Measurements from ENCODE around the gene PDE2A. TPM values are rescaled to one million over a fixed set of nuclear protein-coding genes. Genes with fewer than 3 reads are reported as not detected.

PDE2A gene
- total RNA-seq, 1 experiment from 2014 or later: 3.7 TPM

DNA sequence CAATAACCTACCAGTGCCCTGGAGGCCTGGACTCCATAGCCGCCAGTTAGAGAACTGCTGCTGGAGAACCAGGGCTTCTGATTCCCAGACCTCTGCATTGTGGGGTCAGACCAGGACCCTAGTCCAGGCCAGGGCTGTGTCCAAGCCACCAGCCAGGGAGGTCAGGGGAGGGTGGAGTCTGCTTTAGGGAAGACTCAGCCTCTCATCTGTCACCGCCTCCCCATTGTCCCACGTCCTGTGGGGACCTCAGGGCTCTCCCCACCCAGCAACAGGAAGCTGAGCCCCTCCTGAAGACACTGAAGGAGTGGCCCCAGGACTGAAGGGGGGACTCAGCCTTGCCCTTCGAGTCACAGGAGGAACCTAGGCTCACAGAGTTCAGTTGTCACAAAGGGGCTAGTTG, 41.2 kb downstream of the PDE2A start (continued):
- TF ChIP-seq NFYB (CRISPR knock-in tag; conservative IDR thresholded peaks at IDR 0.05; ENCODE audit: low read depth) (no peak), OVOL2 (CRISPR knock-in tag; IDR thresholded peaks at IDR 0.05; ENCODE audit: borderline replicate concordance) (no peak), NR3C1 (CRISPR knock-in tag; conservative IDR thresholded peaks at IDR 0.05; ENCODE audit: low read depth) (no peak)

DNA sequence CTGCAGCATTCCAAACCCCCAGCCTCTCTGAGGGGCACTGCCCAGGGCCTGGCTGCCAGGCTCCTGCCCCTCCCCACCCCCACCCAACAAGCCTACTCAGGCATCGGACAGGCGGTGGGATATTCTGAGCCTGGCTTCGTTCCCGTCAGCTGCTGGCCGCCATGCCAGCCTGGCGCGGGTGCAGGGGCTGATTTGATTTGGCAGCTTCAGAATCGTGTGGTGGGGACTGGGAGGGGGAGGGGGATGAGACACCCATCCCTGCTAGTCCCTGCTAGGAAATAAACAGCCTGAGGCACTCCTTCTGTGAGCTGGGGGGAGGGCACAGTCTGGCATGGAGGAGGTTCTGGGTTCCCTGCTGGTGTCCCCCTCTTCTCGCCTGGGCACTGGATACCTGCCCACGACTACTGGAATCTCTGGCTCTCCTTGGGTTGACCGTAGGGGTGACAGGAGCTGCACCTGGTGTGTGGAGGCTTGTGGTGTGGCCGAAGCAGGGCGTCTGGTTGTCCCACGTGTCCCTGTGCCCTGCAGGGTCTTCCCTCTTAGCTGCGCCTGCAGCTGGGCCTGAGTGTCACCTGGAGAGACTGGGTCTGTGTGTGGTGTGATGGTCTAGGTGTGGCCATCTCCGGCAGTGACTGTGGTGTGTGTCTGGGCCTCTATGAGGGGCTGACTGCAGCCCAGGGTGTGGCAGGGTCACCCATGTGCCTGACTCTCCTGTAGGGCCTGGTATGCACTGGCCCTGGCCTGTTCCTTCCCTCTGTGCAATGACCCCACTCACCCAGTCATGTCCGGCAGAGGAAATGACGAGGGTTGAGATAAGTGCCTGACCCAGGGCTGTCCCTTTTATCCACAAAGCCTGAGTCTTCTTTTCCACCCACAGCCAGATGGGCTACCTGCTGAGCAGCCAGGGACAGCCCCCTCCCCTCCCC, 42.2 kb downstream of the PDE2A start:
- no peak for DNase-seq (ENCODE audit: low spot score)
- H3K9me3 Mint-ChIP-seq: no peaks in the 10 kb centered on the region
- ATAC-seq: no peak
- no peak overlapping the region for H3K27ac Mint-ChIP-seq
- no peak for TF ChIP-seq NFYB (CRISPR knock-in tag; conservative IDR thresholded peaks at IDR 0.05; ENCODE audit: low read depth)
- no peak for TF ChIP-seq HMGA2 (CRISPR knock-in tag; IDR thresholded peaks at IDR 0.05)
- TF ChIP-seq, protein P1, sequence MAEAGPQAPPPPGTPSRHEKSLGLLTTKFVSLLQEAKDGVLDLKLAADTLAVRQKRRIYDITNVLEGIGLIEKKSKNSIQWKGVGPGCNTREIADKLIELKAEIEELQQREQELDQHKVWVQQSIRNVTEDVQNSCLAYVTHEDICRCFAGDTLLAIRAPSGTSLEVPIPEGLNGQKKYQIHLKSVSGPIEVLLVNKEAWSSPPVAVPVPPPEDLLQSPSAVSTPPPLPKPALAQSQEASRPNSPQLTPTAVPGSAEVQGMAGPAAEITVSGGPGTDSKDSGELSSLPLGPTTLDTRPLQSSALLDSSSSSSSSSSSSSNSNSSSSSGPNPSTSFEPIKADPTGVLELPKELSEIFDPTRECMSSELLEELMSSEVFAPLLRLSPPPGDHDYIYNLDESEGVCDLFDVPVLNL (CRISPR knock-in tag; IDR thresholded peaks at IDR 0.05; ENCODE audit: borderline replicate concordance, low read depth): no peak
- no peak for TF ChIP-seq JAZF1 (CRISPR knock-in tag; IDR thresholded peaks at IDR 0.05)
- no peak for TF ChIP-seq ESRRA (CRISPR knock-in tag; IDR thresholded peaks at IDR 0.05; ENCODE audit: borderline replicate concordance)
- TF ChIP-seq, protein P2, sequence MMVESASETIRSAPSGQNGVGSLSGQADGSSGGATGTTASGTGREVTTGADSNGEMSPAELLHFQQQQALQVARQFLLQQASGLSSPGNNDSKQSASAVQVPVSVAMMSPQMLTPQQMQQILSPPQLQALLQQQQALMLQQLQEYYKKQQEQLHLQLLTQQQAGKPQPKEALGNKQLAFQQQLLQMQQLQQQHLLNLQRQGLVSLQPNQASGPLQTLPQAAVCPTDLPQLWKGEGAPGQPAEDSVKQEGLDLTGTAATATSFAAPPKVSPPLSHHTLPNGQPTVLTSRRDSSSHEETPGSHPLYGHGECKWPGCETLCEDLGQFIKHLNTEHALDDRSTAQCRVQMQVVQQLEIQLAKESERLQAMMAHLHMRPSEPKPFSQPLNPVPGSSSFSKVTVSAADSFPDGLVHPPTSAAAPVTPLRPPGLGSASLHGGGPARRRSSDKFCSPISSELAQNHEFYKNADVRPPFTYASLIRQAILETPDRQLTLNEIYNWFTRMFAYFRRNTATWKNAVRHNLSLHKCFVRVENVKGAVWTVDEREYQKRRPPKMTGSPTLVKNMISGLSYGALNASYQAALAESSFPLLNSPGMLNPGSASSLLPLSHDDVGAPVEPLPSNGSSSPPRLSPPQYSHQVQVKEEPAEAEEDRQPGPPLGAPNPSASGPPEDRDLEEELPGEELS (CRISPR knock-in tag; IDR thresholded peaks at IDR 0.05): no peak
- TF ChIP-seq TCF7 (CRISPR knock-in tag; IDR thresholded peaks at IDR 0.05; ENCODE audit: low read depth): no peak
- TF ChIP-seq JUN (CRISPR knock-in tag; IDR thresholded peaks at IDR 0.05): no peak
- TF ChIP-seq CREM (CRISPR knock-in tag; IDR thresholded peaks at IDR 0.05): no peak
- no peak overlapping the region for H3K4me3 Mint-ChIP-seq
- H3K27me3 Mint-ChIP-seq (ENCODE audit: low read depth): peaks cover under 1% of the 10 kb centered on the region
- ChIA-PET CTCF (interaction anchor here (1.6 kb wide), 3 partner anchors 10 to 52 kb away, joined by 3 to 7 read pairs (median 6); no protein-coding TSS in a partner anchor), POLR2A (no interaction called here)
- H3K4me1 Mint-ChIP-seq: peaks cover 30% of the 10 kb centered on the region
- no peaks in the 10 kb centered on the region for H3K36me3 Mint-ChIP-seq

DNA sequence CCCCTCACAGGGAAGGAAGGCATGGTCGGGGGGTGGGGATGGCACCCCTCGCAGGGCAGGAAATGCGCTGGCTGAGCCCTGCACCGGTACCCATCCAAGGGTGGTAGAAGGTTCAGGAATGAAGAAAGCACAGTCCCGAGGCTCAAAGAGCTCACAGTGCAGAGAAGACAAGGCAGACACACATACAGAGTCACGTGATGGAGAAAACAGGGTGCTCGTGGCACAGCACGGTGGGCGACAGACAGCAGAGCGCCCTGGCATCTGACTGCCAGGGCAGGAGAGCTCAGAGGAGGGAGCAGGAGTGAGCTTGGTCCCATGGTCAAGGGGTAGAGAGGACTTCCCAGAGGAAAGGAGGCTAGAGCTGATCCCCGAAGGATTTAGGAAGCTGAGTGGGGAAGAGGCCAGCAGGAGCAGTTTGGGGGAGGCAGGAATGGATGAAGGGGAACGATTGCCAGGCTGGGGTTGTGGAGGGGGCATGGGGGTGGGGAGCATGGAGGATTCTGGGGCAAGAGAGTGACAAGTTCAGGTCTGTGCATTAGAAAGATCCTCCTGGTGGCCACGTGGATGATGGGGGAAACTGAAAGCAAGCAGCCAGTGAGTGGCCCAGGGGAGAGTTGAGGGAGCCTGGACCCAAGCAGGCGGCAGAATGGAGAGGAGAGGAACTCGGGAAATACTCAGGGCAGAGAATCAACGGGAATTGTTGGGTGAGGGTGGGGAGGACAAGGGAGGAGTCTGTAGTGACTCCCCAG, 43.9 kb downstream of the PDE2A start:
- Mint-ChIP-seq H3K27me3 (ENCODE audit: low read depth) (no peaks in the 10 kb centered on the region; the same call in 1 of the 2 replicates), H3K9me3 (no peaks in the 10 kb centered on the region), H3K4me3 (no peak overlapping the region), H3K27ac (no peak overlapping the region), H3K36me3 (no peaks in the 10 kb centered on the region), H3K4me1 (peaks cover 14% of the 10 kb centered on the region)
- CTCF ChIA-PET: interaction anchor here (0.9 to 6.7 kb wide), 7 partner anchors 13 to 159 kb away, joined by 3 to 43 read pairs (median 6); no protein-coding TSS in a partner anchor
- TF ChIP-seq, protein P3, sequence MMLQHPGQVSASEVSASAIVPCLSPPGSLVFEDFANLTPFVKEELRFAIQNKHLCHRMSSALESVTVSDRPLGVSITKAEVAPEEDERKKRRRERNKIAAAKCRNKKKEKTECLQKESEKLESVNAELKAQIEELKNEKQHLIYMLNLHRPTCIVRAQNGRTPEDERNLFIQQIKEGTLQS (CRISPR knock-in tag; conservative IDR thresholded peaks at IDR 0.05): no peak
- TF ChIP-seq, protein P4, sequence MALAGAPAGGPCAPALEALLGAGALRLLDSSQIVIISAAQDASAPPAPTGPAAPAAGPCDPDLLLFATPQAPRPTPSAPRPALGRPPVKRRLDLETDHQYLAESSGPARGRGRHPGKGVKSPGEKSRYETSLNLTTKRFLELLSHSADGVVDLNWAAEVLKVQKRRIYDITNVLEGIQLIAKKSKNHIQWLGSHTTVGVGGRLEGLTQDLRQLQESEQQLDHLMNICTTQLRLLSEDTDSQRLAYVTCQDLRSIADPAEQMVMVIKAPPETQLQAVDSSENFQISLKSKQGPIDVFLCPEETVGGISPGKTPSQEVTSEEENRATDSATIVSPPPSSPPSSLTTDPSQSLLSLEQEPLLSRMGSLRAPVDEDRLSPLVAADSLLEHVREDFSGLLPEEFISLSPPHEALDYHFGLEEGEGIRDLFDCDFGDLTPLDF (CRISPR knock-in tag; IDR thresholded peaks at IDR 0.05): no peak
- TF ChIP-seq ZNF671 (CRISPR knock-in tag; IDR thresholded peaks at IDR 0.05) (no peak), TCF7 (CRISPR knock-in tag; IDR thresholded peaks at IDR 0.05; ENCODE audit: low read depth) (no peak), CBFB (CRISPR knock-in tag; IDR thresholded peaks at IDR 0.05; ENCODE audit: low read depth) (no peak), NR3C1 (CRISPR knock-in tag; conservative IDR thresholded peaks at IDR 0.05; ENCODE audit: low read depth) (no peak), IRF2 (CRISPR knock-in tag; IDR thresholded peaks at IDR 0.05; ENCODE audit: borderline replicate concordance, low read depth) (no peak)
- TF ChIP-seq, protein P5, sequence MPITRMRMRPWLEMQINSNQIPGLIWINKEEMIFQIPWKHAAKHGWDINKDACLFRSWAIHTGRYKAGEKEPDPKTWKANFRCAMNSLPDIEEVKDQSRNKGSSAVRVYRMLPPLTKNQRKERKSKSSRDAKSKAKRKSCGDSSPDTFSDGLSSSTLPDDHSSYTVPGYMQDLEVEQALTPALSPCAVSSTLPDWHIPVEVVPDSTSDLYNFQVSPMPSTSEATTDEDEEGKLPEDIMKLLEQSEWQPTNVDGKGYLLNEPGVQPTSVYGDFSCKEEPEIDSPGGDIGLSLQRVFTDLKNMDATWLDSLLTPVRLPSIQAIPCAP (CRISPR knock-in tag; IDR thresholded peaks at IDR 0.05): no peak
- TF ChIP-seq, protein P6, sequence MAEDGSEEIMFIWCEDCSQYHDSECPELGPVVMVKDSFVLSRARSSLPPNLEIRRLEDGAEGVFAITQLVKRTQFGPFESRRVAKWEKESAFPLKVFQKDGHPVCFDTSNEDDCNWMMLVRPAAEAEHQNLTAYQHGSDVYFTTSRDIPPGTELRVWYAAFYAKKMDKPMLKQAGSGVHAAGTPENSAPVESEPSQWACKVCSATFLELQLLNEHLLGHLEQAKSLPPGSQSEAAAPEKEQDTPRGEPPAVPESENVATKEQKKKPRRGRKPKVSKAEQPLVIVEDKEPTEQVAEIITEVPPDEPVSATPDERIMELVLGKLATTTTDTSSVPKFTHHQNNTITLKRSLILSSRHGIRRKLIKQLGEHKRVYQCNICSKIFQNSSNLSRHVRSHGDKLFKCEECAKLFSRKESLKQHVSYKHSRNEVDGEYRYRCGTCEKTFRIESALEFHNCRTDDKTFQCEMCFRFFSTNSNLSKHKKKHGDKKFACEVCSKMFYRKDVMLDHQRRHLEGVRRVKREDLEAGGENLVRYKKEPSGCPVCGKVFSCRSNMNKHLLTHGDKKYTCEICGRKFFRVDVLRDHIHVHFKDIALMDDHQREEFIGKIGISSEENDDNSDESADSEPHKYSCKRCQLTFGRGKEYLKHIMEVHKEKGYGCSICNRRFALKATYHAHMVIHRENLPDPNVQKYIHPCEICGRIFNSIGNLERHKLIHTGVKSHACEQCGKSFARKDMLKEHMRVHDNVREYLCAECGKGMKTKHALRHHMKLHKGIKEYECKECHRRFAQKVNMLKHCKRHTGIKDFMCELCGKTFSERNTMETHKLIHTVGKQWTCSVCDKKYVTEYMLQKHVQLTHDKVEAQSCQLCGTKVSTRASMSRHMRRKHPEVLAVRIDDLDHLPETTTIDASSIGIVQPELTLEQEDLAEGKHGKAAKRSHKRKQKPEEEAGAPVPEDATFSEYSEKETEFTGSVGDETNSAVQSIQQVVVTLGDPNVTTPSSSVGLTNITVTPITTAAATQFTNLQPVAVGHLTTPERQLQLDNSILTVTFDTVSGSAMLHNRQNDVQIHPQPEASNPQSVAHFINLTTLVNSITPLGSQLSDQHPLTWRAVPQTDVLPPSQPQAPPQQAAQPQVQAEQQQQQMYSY (CRISPR knock-in tag; IDR thresholded peaks at IDR 0.05): no peak
- no peak for ATAC-seq
- no peak for DNase-seq (ENCODE audit: low spot score)
- POLR2A ChIA-PET: no interaction called here

Data from WTC11 (cell line).